Measurements from ENCODE around the gene XRN2.
"Not testable (repeated sequence)": the region's sequence is repeated elsewhere in the genome, so short reads cannot be mapped to it uniquely, and the experiment has no call there.

XRN2 gene

DNA sequence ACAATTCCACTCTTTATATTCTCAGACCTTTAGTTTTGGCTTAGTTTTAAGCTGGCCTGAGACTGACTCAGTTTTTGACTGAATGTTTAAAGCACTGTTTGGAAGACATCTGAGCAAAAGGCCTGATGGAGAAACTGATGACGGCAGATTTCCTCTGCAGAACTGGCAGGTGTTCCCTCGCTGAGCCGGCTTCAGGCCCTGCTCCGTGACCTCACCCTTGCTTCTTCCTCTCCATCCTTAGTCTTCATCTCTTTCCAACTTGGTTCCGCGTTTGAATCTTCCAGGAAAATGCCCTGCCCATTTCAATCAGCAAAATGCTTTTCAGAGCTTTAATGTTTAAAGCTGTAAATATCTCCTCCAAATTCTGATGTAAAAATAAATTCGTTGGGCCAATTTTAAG lies 87.6 kb downstream of the XRN2 start:
- no peak for DNase-seq (ENCODE audit: low read depth)

GRCh38 chr20:21391185-21391971 lies 88.2 kb downstream of the XRN2 start:
- DNase-seq (ENCODE audit: low read depth), result no peak

- no peak for DNase-seq (ENCODE audit: low read depth)
Measured at GRCh38 chr20:21391972-21392352, 88.8 kb downstream of the XRN2 start.

DNA sequence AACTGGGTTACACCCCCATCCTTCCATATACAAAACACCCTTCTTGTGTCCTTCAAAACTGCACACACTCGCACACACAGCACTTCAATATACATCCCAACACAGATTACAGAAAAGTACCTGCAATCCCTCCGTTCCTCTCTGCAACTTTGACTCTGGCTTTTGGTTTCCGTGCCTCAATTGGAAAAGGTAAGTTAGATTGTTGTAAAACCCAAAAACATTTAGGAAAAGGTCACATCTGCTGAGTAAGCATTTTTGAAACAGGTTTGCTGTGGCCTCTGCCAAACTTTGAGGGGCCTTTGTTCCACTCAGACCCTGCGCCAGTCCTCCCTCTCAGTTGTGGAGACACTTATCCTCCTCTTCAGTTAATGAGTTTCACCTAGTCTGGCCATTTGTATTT lies 90.0 kb downstream of the XRN2 start:
- DNase-seq (ENCODE audit: low read depth), result no peak

DNA sequence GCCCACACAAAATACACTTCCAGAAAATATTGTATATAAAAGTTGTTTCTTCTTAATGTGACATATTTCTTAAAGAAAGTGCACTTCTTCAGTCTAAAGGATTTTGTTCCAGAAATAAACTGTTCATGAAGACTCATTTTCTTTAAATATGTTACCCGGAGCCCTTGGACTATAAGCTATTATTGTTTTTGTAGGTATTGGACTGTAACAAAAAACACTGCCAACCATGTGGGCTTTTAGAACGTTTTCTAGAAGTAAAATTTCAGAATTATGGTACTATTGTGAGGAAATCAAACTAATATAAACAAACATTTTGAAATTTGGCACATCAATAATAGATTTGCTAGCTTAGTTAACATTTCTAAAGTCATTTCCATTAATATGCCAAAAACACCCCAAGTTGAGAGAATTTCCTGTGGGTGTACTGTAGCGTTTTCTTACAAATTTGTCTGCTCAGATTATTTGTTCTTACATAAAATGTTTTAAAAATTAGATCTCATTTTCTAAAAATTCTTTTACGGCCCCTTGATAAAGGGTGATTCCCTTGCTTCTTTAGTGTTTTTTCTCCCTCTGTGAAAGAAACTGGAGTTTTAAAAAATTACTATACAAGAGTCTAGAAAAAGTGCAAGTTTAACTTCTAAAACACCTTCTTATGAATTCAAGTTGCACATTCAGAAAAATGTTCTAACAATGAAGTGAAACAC lies 90.8 kb downstream of the XRN2 start:
- no peak for DNase-seq (ENCODE audit: low read depth)

DNA sequence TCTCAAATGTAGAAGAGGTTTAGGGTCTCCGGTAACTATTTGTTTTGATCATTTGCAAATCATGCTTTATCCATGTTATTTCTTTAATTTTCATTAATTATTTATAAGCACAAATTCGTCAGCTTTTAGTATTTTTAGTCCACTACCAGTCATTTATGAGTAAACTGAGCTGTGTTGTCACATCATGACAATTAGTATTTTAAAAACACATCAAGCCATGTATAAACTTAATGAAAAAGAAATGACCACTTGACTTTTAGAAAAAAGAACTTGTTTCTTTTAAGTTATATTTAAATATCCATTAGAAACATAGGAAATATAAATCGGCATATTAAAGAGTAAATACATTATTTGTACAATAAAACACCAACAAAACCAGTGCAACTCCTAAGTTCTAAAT lies 91.4 kb downstream of the XRN2 start:
- no peak for DNase-seq (ENCODE audit: low read depth)

- DNase-seq (ENCODE audit: low read depth), result no peak
Measured at GRCh38 chr20:21395051-21395665, 92.0 kb downstream of the XRN2 start.

DNA sequence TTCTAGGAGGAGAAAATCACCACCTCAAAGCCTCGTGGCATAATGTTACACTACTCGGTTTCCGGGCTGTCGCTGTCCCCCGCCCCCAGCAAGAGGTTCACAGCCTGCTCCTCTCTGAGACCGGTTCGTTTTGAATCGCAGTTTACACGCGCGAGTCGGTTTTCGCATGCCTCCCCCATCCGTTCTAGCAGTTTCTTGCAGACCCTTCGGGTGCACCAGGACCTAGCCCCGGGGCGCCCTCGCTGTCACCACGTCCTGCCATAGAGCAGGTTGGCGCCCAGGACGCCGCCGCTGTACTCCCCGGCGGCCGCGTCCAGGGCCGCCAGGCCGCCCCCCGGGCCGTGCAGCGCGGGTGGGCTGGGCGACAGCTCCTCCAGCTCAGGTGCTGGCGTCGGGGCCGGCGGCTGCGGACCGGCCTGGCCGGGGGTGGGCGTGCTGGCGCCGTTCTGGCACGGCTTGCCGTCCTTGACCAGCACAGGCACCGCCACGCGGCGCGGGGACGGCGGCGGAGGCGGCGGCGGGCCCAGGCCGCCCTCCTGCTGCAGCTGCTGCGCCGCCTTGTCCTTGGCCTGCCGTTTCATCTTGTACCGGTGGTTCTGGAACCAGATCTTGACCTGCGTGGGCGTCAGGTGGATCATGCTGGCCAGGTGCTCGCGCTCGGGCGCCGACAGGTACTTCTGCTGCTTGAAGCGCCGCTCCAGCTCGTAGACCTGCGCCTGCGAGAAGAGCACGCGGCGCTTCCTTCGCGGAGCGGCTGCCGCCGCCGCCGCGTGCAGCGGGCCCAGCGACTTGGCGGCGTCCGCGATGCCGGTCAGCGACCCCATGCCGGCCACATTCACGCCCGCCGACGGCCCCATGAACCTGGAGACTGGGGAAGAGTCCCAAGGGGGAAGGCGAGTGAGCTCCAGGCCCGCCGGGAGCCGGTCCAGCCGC lies 92.8 kb downstream of the XRN2 start:
- no peak for DNase-seq (ENCODE audit: low read depth)

- no peak for DNase-seq (ENCODE audit: low read depth)
Measured at GRCh38 chr20:21396599-21397340, 93.6 kb downstream of the XRN2 start.

DNA sequence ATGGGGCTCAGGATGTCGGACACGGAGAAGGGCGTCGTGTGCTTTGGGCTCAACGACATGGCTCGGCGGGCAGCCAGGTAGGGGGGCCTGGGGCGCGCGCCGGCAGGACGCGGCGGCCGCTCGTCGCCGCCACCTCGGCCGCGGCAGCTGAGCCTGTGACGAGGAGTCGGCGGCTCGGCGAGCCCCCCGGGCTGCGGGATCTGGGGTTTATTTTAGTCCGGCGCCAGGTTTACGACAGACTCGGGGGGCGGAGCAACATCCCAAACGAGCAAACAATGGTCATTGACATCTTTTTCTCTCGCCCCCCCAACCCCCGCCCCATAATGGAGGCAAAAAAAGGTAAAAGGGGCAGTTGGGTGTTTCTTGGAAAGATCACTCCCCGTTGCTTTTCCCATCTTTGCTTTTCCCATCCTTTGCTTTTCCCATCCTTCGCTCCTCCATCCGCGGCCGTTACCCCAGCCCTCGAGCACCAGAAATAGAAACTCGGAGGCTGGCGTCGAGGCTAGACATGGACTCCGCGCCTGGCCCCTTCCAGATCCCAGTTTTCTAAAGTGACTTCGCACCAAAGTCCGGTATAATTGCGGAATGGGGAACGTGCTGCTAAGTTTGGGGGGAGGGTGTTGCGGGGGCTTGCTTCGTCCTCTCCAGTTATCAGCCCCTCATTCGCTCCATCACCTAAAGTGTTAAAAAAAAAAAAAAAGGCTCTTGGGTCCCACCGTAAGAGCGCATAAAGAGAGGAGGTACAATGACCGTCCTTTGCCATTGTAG lies 94.4 kb downstream of the XRN2 start, which contains the start of gene NKX2-4:
Gene NKX2-4 (minus strand): TSS at position 186 of the 768 bp plus-strand sequence. CDS start 127 bp downstream, at position 59.
- DNase-seq (ENCODE audit: low read depth), result no peak

GRCh38 chr20:21398109-21399004 lies 95.2 kb downstream of the XRN2 start:
- DNase-seq (ENCODE audit: low read depth), result no peak

DNA sequence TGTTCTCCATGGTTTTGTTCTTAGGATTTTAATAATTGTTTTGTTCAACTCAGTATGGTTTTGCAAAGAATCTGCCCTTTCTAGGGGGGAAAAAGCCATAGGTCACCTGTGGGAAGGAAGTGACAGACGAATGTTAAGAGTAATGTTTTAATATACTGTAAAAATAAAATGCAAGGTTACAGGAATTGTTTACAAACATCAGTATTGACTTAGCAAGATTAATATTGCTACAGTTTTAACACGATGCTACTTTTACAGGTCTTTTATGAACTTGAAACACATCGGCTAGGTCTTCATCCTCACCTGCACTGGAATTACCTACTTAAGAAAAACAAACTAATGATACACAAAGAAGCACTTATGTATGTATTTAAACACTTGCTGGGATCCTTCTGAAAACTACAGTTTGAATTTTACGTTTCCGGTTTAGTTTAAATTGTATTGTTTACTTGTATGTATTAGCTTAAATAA lies 95.9 kb downstream of the XRN2 start:
- DNase-seq (ENCODE audit: low read depth), result no peak

GRCh38 chr20:21411725-21412124 lies 108.6 kb downstream of the XRN2 start:
- DNase-seq (ENCODE audit: low read depth), result no peak

DNA sequence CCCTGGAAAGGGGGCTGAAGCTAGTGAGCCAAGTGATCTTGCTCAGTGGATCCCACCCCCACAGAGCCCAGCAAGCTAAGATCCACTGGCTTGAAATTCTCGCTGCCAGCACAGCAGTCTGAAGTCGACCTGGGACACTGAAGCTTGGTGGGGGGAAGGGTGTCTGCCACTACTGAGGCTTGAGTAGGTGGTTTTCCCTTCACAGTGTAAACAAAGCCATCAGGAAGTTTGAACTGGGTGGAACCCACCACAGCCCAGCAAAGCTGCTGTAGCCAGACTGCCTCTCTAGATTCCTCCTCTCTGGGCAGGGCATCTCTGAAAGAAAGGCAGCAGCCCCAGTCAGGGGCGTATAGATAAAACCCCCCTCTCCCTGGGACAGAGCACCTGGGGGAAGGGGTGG lies 110.9 kb downstream of the XRN2 start:
- not testable (repeated sequence) for DNase-seq (ENCODE audit: low read depth)

- not testable (repeated sequence) for DNase-seq (ENCODE audit: low read depth)
Measured at GRCh38 chr20:21419147-21419546, 116.0 kb downstream of the XRN2 start.

GRCh38 chr20:21421601-21422236 lies 118.6 kb downstream of the XRN2 start:
- DNase-seq (ENCODE audit: low read depth), result no peak

- not testable (repeated sequence) for DNase-seq (ENCODE audit: low read depth)
Measured at GRCh38 chr20:21423712-21424111, 120.6 kb downstream of the XRN2 start.

DNA sequence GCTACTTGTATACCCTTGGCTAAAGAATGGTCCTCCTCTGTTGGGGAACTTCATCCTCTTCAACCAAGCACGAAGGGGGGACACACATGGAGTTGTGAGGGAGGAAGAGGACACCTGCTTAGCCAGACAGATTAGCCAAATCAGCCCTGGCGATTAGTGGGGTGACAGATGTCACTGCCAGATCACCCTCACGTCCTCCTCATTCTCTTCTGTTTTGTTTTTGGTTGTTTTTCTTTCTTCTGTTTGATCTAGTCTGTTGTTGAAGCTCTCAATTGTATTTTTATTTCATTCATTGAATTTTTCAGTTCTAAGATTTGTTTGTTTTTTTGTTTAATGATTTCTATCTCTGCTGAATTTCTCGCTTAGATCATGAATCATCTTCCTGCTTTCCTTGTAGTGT lies 121.7 kb downstream of the XRN2 start:
- DNase-seq (ENCODE audit: low read depth), result no peak

- DNase-seq (ENCODE audit: low read depth), result no peak
Measured at GRCh38 chr20:21430020-21430419, 126.9 kb downstream of the XRN2 start.
